Lower leg skin (tissue), 3 donors: Measurements from ENCODE around the gene A3GALT2.

Experiments
- POLR2A ChIP-seq, 2 donors: fragments of 450-650 bp; IDR thresholded peaks; one replicate each; pipeline ENCODE4 v1.6.1; 2016 to 2017; ENCODE audit warnings: antibody characterized with exemption in 2 of 2, mild to moderate bottlenecking in 1 of 2, moderate library complexity in 1 of 2
- TF ChIP-seq, protein P1 (sequence below), 3 donors: fragments of 450-650 bp; IDR thresholded peaks; one replicate each; pipeline ENCODE4 v1.5.1; 2016; ENCODE audit warnings: antibody characterized with exemption in 3 of 3, mild to moderate bottlenecking in 3 of 3, moderate library complexity in 2 of 3

DNA sequence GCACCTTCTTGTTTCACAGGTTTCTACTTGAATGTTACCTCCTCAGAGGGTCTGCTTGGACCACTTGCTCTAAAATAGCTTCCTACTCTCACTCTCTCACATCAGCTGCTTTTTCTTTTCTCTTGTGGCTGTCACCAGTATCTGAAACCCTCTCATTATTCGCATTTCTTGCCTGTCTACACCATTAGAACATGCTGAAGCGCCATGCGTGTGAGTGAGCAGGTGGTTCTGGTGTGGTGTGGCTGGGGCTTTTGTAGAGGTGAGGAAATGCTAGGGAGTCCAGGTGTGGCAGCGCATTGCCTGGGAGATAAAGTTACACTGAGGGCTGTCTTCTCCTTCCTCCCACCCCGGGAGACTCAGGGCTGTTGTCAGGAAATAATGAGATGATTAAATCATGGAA lies 60.5 kb downstream of the A3GALT2 start:
- TF ChIP-seq, protein P1, sequence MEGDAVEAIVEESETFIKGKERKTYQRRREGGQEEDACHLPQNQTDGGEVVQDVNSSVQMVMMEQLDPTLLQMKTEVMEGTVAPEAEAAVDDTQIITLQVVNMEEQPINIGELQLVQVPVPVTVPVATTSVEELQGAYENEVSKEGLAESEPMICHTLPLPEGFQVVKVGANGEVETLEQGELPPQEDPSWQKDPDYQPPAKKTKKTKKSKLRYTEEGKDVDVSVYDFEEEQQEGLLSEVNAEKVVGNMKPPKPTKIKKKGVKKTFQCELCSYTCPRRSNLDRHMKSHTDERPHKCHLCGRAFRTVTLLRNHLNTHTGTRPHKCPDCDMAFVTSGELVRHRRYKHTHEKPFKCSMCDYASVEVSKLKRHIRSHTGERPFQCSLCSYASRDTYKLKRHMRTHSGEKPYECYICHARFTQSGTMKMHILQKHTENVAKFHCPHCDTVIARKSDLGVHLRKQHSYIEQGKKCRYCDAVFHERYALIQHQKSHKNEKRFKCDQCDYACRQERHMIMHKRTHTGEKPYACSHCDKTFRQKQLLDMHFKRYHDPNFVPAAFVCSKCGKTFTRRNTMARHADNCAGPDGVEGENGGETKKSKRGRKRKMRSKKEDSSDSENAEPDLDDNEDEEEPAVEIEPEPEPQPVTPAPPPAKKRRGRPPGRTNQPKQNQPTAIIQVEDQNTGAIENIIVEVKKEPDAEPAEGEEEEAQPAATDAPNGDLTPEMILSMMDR (IDR thresholded peaks at IDR 0.05) = no peak
- TF ChIP-seq POLR2A (IDR thresholded peaks at IDR 0.05) = no peak
